ENCODE results near the gene CABP2.

DNA sequence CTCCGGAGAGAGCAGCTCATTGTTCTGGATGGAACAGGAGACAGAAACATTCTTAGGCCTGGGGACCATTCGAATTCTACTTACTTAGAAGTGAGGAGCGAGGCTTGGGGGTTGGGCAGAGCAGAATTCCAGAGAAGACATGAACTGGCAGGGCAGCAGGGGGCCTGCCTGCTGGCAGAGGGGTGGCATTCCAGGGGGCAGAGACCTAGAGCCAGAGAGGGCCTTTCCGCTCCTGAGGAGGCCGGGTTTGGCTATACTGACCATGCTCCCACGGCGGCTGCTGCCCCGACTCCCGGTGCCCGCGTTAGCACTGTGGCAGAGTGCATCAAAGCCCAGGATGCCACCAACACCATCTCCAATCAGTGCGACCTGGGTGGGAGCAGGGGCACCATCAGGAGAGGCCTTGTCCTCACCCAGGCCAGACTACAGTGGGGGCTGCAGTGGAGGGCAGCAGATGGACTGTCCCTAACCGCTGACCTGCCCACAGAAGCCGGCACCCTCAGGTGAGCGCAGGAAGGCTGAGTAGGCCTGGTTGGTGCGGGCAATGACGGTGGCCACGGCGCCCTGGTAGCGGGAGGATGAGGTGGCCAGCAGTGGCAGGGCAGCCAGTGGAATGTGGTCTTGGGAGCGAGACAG, 25.5 kb downstream of the CABP2 start:
- TF ChIP-seq, protein P1, sequence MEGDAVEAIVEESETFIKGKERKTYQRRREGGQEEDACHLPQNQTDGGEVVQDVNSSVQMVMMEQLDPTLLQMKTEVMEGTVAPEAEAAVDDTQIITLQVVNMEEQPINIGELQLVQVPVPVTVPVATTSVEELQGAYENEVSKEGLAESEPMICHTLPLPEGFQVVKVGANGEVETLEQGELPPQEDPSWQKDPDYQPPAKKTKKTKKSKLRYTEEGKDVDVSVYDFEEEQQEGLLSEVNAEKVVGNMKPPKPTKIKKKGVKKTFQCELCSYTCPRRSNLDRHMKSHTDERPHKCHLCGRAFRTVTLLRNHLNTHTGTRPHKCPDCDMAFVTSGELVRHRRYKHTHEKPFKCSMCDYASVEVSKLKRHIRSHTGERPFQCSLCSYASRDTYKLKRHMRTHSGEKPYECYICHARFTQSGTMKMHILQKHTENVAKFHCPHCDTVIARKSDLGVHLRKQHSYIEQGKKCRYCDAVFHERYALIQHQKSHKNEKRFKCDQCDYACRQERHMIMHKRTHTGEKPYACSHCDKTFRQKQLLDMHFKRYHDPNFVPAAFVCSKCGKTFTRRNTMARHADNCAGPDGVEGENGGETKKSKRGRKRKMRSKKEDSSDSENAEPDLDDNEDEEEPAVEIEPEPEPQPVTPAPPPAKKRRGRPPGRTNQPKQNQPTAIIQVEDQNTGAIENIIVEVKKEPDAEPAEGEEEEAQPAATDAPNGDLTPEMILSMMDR (IDR thresholded peaks at IDR 0.05): no peak
- TF ChIP-seq POLR2A (IDR thresholded peaks at IDR 0.05) (no peak), POLR2AphosphoS5 (IDR thresholded peaks at IDR 0.05) (no peak)

Measured in upper lobe of left lung (tissue), 4 donors.